ENCODE data around the gene THAP12. TPM values are rescaled to one million over a fixed set of nuclear protein-coding genes. Genes with fewer than 3 reads are reported as not detected.

Gene THAP12
- total and polyA plus RNA-seq, 2 donors (not counting 1 experiment from before 2014, with no cell fraction given), result 16.8 to 55.6 TPM

- H3K4me3 ChIP-seq (ENCODE audit: control extremely low read depth in 1 of 5, extremely low read depth in 1 of 5, insufficient read depth in 1 of 5, low read depth in 2 of 5, low read length in 4 of 5), result no peak overlapping the region
- no peak overlapping the region for H2AFZ ChIP-seq (ENCODE audit: insufficient read depth, low read depth, low read length, poor library complexity, severe bottlenecking)
- peaks cover 5 to 10% of the 10 kb centered on the region in 2 donors for H3K4me1 ChIP-seq (ENCODE audit: control insufficient read depth in 2 of 2, insufficient read depth in 2 of 2, low read length in 2 of 2)
- H3K79me2 ChIP-seq (ENCODE audit: control insufficient read depth, insufficient read depth, low read length), result peaks cover 76% of the 10 kb centered on the region
- H3K27ac Mint-ChIP-seq, result no peak overlapping the region
- DNase-seq, result no peak
- H3K4me3 Mint-ChIP-seq, result no peak overlapping the region
- no peak for ATAC-seq (ENCODE audit: low read depth)
- no peak overlapping the region for H3K27ac ChIP-seq (ENCODE audit: low read length in 2 of 2)
- ChIA-PET CTCF (no interaction called here), POLR2A (no interaction called here)
- intact Hi-C loops (cut with micrococcal nuclease), result no loop called here
- H3K9me3 ChIP-seq (ENCODE audit: control extremely low read depth in 1 of 3, control insufficient read depth in 2 of 3, insufficient read depth in 1 of 3, low read length in 2 of 3), result no peaks in the 10 kb centered on the region
- H4K20me1 ChIP-seq (ENCODE audit: control insufficient read depth, insufficient read depth, low read length, poor library complexity, severe bottlenecking), result peaks cover 58% of the 10 kb centered on the region
- peaks cover 0 to 4% of the 10 kb centered on the region in 2 experiments for H3K36me3 ChIP-seq (replicated peaks in 1 of 2; ENCODE audit: control extremely low read depth in 1 of 2, control insufficient read depth in 1 of 2, extremely low read depth in 1 of 2, insufficient read depth in 2 of 2, low read length in 1 of 2)
- H3K27me3 ChIP-seq (replicated peaks in 1 of 4; ENCODE audit: control extremely low read depth in 1 of 4, control insufficient read depth in 3 of 4, insufficient read depth in 4 of 4, low read length in 3 of 4), result no peaks in the 10 kb centered on the region
- no peak overlapping the region for H3K4me2 ChIP-seq (replicated peaks; ENCODE audit: low read depth, low read length, poor library complexity, severe bottlenecking)
- TF ChIP-seq EZH2 (IDR thresholded peaks at IDR 0.05; ENCODE audit: borderline replicate concordance, insufficient read depth, low read depth, low read length, poor library complexity, severe bottlenecking), result no peak
- no peak for TF ChIP-seq CTCF (IDR thresholded peaks at IDR 0.05)
- no peak overlapping the region for H3K9ac ChIP-seq (ENCODE audit: low read length)
- WGBS (ENCODE audit: insufficient coverage), result 98% methylated on average over 6 of the region's 6 CpGs
- H3K4me1 Mint-ChIP-seq, result peaks cover 44% of the 10 kb centered on the region
- H3K9me3 Mint-ChIP-seq (ENCODE audit: insufficient read depth), result no peaks in the 10 kb centered on the region
- H3K27me3 Mint-ChIP-seq, result no peaks in the 10 kb centered on the region
These were observed 11.5 kb downstream of the THAP12 start for GRCh38 chr11:76369406-76369805.

GRCh38 chr11:76368490-76368889, 12.4 kb downstream of the THAP12 start:
- Mint-ChIP-seq H3K9me3 (ENCODE audit: insufficient read depth) (no peaks in the 10 kb centered on the region), H3K4me3 (no peak overlapping the region), H3K4me1 (peaks cover 39% of the 10 kb centered on the region), H3K27me3 (no peaks in the 10 kb centered on the region), H3K27ac (no peak overlapping the region)
- ATAC-seq (ENCODE audit: low read depth) (no peak), DNase-seq (no peak)
- peaks cover 0 to 4% of the 10 kb centered on the region in 2 experiments for H3K36me3 ChIP-seq (replicated peaks in 1 of 2; ENCODE audit: control extremely low read depth in 1 of 2, control insufficient read depth in 1 of 2, extremely low read depth in 1 of 2, insufficient read depth in 2 of 2, low read length in 1 of 2)
- H3K27ac ChIP-seq (ENCODE audit: low read length in 2 of 2), result no peak overlapping the region
- peaks cover 55% of the 10 kb centered on the region for H4K20me1 ChIP-seq (ENCODE audit: control insufficient read depth, insufficient read depth, low read length, poor library complexity, severe bottlenecking)
- H3K4me3 ChIP-seq (ENCODE audit: control extremely low read depth in 1 of 5, extremely low read depth in 1 of 5, insufficient read depth in 1 of 5, low read depth in 2 of 5, low read length in 4 of 5), result no peak overlapping the region
- TF ChIP-seq CTCF (IDR thresholded peaks at IDR 0.05) (no peak), EZH2 (IDR thresholded peaks at IDR 0.05; ENCODE audit: borderline replicate concordance, insufficient read depth, low read depth, low read length, poor library complexity, severe bottlenecking) (no peak)
- no peaks in the 10 kb centered on the region for H3K27me3 ChIP-seq (replicated peaks in 1 of 4; ENCODE audit: control extremely low read depth in 1 of 4, control insufficient read depth in 3 of 4, insufficient read depth in 4 of 4, low read length in 3 of 4)
- peaks cover 5 to 10% of the 10 kb centered on the region in 2 donors for H3K4me1 ChIP-seq (ENCODE audit: control insufficient read depth in 2 of 2, insufficient read depth in 2 of 2, low read length in 2 of 2)
- no peaks in the 10 kb centered on the region for H3K9me3 ChIP-seq (ENCODE audit: control extremely low read depth in 1 of 3, control insufficient read depth in 2 of 3, insufficient read depth in 1 of 3, low read length in 2 of 3)
- no CpG with 5 or more reads among the region's 1 CpG for WGBS (ENCODE audit: insufficient coverage)
- H3K4me2 ChIP-seq (replicated peaks; ENCODE audit: low read depth, low read length, poor library complexity, severe bottlenecking), result no peak overlapping the region
- H3K9ac ChIP-seq (ENCODE audit: low read length), result no peak overlapping the region
- peaks cover 67% of the 10 kb centered on the region for H3K79me2 ChIP-seq (ENCODE audit: control insufficient read depth, insufficient read depth, low read length)
- intact Hi-C loops (cut with micrococcal nuclease), result no loop called here
- H2AFZ ChIP-seq (ENCODE audit: insufficient read depth, low read depth, low read length, poor library complexity, severe bottlenecking), result no peak overlapping the region
- CTCF ChIA-PET, result no interaction called here
- POLR2A ChIA-PET, result no interaction called here

Data from B cell (primary cell).